Upper lobe of left lung (tissue), 4 donors: ENCODE measurements around the gene SPSB3.

Experiments
- CTCF ChIP-seq, 6 experiments: fragments of 450-650 bp in 4 of 6; fragments of 200-600 bp in 2 of 6; sonication (generic) in 2 of 6; IDR thresholded peaks; one replicate each; pipeline ENCODE4 v1.5.1; 2016 to 2019; ENCODE audit warnings: antibody characterized with exemption in 6 of 6
- POLR2A ChIP-seq, 4 donors: fragments of 450-650 bp; IDR thresholded peaks; one replicate each; pipeline ENCODE4 v1.5.1; 2016 to 2017; ENCODE audit warnings: antibody characterized with exemption in 4 of 4, mild to moderate bottlenecking in 2 of 4
- POLR2AphosphoS5 ChIP-seq, 2 donors: sonication (generic); formaldehyde crosslinking; IDR thresholded peaks; one replicate each; pipeline ENCODE4 v1.5.1; 2017; ENCODE audit warnings: antibody characterized with exemption in 2 of 2

- TF ChIP-seq POLR2A (IDR thresholded peaks at IDR 0.05) (no peak), CTCF (IDR thresholded peaks at IDR 0.05) (no peak), POLR2AphosphoS5 (IDR thresholded peaks at IDR 0.05) (no peak)
These were observed 5.8 kb downstream of the SPSB3 start for GRCh38 chr16:1776672-1776955.
